ENCODE data around the gene TNFRSF8.
"Not testable (repeated sequence)": the region's sequence is repeated elsewhere in the genome, so short reads cannot be mapped to it uniquely, and the experiment has no call there.

Gene TNFRSF8

GRCh38 chr1:12039164-12039525 lies 24.0 kb upstream of the TNFRSF8 start:
- no peak for DNase-seq

GRCh38 chr1:12039824-12040456 lies 23.2 kb upstream of the TNFRSF8 start:
- DNase-seq, result not testable (repeated sequence)

- no peak for DNase-seq
Observed at GRCh38 chr1:12040457-12041051, 22.5 kb upstream of the TNFRSF8 start.

- DNase-seq, result not testable (repeated sequence)
Observed at GRCh38 chr1:12044187-12044877, 18.8 kb upstream of the TNFRSF8 start.

- no peak for DNase-seq
Observed at GRCh38 chr1:12046749-12047119, 16.4 kb upstream of the TNFRSF8 start.

GRCh38 chr1:12047120-12047876 lies 15.8 kb upstream of the TNFRSF8 start:
- DNase-seq, result no peak

- DNase-seq, result no peak
Observed at GRCh38 chr1:12048372-12048771, 14.7 kb upstream of the TNFRSF8 start.

GRCh38 chr1:12049616-12050015 lies 13.5 kb upstream of the TNFRSF8 start:
- no peak for DNase-seq

- no peak for DNase-seq
Observed at GRCh38 chr1:12051361-12051760, 11.7 kb upstream of the TNFRSF8 start.

GRCh38 chr1:12052008-12052573 lies 11.0 kb upstream of the TNFRSF8 start:
- no peak for DNase-seq

GRCh38 chr1:12052997-12053686 lies 10.0 kb upstream of the TNFRSF8 start:
- DNase-seq, result no peak

GRCh38 chr1:12053752-12054548 lies 9.2 kb upstream of the TNFRSF8 start:
- no peak for DNase-seq

GRCh38 chr1:12055259-12055658 lies 7.8 kb upstream of the TNFRSF8 start:
- DNase-seq, result no peak

GRCh38 chr1:12056331-12056841 lies 6.7 kb upstream of the TNFRSF8 start:
- no peak for DNase-seq

GRCh38 chr1:12057382-12057781 lies 5.7 kb upstream of the TNFRSF8 start:
- no peak for DNase-seq

- no peak for DNase-seq
Observed at GRCh38 chr1:12057940-12058687, 5.0 kb upstream of the TNFRSF8 start.

GRCh38 chr1:12059226-12059625 lies 3.9 kb upstream of the TNFRSF8 start:
- DNase-seq, result no peak

GRCh38 chr1:12059722-12060464 lies 3.2 kb upstream of the TNFRSF8 start:
- DNase-seq, result no peak

- no peak for DNase-seq
Observed at GRCh38 chr1:12060500-12060899, 2.6 kb upstream of the TNFRSF8 start.

All from activated gamma-delta T cell (primary cell).